ENCODE measurements around the gene MCM9. TPM values are rescaled to one million over a fixed set of nuclear protein-coding genes. Genes with fewer than 3 reads are reported as not detected.
A peak's percentile ranks its signal among the peaks of the same experiment; 100 is the strongest.

Gene MCM9
- total RNA-seq, 2 experiments from 2014 or later, result 18.4 to 21.3 TPM

DNA sequence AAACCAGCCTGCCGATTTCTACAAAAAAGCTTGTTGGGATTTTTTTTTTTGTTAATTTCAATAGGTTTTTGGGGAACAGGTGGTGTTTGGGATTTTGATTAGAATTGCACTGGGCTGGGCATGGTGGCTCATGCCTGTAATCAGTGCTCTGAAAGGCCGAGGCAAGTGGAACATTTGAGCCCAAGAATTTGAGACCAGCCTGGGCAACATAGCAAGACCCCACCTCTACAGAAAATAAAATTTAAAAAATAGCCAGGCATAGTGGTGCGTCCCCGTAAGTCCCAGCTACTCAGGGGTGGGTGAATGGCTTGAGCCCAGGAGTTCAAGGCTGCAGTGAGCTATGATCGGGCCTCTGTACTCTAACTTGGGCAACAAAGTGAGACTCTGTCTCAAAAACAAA is 81.6 kb downstream of the MCM9 start:
- CTCF ChIA-PET, result interaction anchor here (1.4 kb wide), 1 partner anchor 12 kb away, joined by 3 read pairs; no protein-coding TSS in a partner anchor

GRCh38 chr6:118844915-118845314 is 90.0 kb downstream of the MCM9 start:
- H3K4me1 Mint-ChIP-seq (ENCODE audit: low read depth), result peaks cover 39% of the 10 kb centered on the region
- CTCF ChIA-PET, result interaction anchor here (0.9 to 1.7 kb wide), 5 partner anchors 16 to 280 kb away, joined by 3 to 7 read pairs (median 4); no protein-coding TSS in a partner anchor
- no peak for DNase-seq
- POLR2A ChIA-PET, result interaction anchor here (0.9 to 1.7 kb wide), 5 partner anchors 13 to 70 kb away, joined by 3 to 5 read pairs (median 3); no protein-coding TSS in a partner anchor
- TF ChIP-seq CTCF (IDR thresholded peaks at IDR 0.05), result no peak
- no peaks in the 10 kb centered on the region for H3K27me3 Mint-ChIP-seq
- intact Hi-C loops (cut with micrococcal nuclease), result loop anchor here (2.0 kb wide), 1 partner anchor 50 kb away; the partner anchor contains the start of gene ASF1A
- peaks cover 19% of the 10 kb centered on the region for H3K36me3 Mint-ChIP-seq (ENCODE audit: low read depth)
- no peak overlapping the region for H3K4me3 Mint-ChIP-seq
- peaks cover 2% of the 10 kb centered on the region for H3K9me3 Mint-ChIP-seq
- ATAC-seq, result peak; percentile 64
- H3K27ac Mint-ChIP-seq, result peak overlapping the region; percentile 40

More for the DNA sequence above, 81.6 kb downstream of the MCM9 start:
- Mint-ChIP-seq H3K27me3 (no peaks in the 10 kb centered on the region), H3K4me1 (ENCODE audit: low read depth) (peaks cover 8% of the 10 kb centered on the region), H3K4me3 (no peak overlapping the region), H3K36me3 (ENCODE audit: low read depth) (peaks cover 10% of the 10 kb centered on the region), H3K27ac (no peak overlapping the region), H3K9me3 (no peaks in the 10 kb centered on the region)
- no peak for TF ChIP-seq CTCF (IDR thresholded peaks at IDR 0.05)
- ATAC-seq, result no peak
- intact Hi-C loops (cut with micrococcal nuclease), result no loop called here
- POLR2A ChIA-PET, result interaction anchor here (0.6 kb wide), 1 partner anchor 355 kb away, joined by 3 read pairs; no protein-coding TSS in a partner anchor
- no peak for DNase-seq

DNA sequence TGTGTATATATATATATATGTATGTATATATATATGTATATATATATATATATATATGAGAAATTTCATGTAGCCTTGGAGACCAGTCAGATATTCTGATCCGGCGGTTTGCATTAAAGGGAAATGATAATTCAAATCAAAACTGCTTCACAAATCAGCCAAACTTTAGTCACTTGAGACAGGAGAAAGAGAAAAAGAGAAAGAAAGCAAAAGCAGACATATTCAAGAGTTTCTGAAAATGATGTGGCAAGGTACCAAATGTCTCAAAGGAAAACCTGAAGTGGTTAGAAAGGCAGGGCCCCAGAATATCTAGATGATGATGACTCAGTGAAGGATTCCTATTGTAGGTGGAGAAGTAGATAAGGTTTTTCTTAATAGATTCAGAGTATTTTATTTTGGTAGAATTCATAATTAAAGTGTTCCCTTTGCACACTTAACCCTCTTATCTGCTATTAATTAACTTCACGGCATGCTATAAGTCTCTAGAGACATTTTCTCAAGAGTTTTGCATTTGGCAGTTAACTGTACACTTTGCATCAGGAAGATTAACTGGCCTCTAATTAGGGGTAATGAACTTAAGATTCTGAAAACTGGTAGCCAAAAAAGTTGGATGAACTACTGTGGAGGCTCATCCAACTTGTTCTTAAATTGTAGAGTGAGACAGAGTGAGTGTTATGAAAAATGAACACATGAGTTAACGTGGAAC is 91.1 kb downstream of the MCM9 start:
- Mint-ChIP-seq H3K27me3 (no peaks in the 10 kb centered on the region), H3K36me3 (ENCODE audit: low read depth) (peaks cover 27% of the 10 kb centered on the region), H3K4me3 (peak overlapping the region; percentile 21), H3K27ac (peak overlapping the region; percentile 58), H3K4me1 (ENCODE audit: low read depth) (peaks cover 39% of the 10 kb centered on the region), H3K9me3 (peaks cover 2% of the 10 kb centered on the region)
- ChIA-PET CTCF (no interaction called here), POLR2A (interaction anchor here (1.7 kb wide), 1 partner anchor 34 kb away, joined by 3 read pairs; no protein-coding TSS in a partner anchor)
- ATAC-seq (peak; percentile 85), DNase-seq (peak; percentile 53)
- intact Hi-C loops (cut with micrococcal nuclease), result loop anchor here (2.0 kb wide), 1 partner anchor 51 kb away; the partner anchor contains the start of gene ASF1A
- TF ChIP-seq CTCF (IDR thresholded peaks at IDR 0.05), result no peak

DNA sequence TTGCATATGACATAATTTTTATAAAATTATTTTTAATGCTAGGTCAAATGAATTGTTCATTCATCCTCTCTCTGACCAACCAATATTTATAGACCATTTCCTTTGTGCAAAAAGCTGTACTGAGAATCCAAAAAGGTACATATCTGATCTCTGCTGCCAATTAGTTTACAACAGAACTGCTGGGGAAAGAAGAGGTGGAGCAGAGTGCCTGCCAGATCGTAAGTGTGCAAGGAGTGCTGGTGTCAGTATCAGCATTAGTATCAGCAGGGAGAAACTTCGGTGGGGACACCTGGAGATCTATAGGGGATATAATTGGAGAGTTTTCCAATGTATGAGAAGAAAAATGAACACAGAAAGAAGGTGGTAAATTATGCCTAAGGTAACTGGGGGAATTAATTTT is 104.3 kb downstream of the MCM9 start:
- H3K9me3 Mint-ChIP-seq, result peaks cover 14% of the 10 kb centered on the region
- H3K27ac Mint-ChIP-seq, result no peak overlapping the region

More for the DNA sequence above, 104.3 kb downstream of the MCM9 start:
- Mint-ChIP-seq H3K4me3 (no peak overlapping the region), H3K36me3 (ENCODE audit: low read depth) (peaks cover 28% of the 10 kb centered on the region), H3K4me1 (ENCODE audit: low read depth) (peaks cover 16% of the 10 kb centered on the region), H3K27me3 (no peaks in the 10 kb centered on the region)
- intact Hi-C loops (cut with micrococcal nuclease), result no loop called here
- POLR2A ChIA-PET, result no interaction called here
- CTCF ChIA-PET, result no interaction called here
- no peak for DNase-seq
- no peak for TF ChIP-seq CTCF (IDR thresholded peaks at IDR 0.05)
- no peak for ATAC-seq

Measured in activated CD8-positive, alpha-beta T cell treated with anti-CD3 and anti-CD28 coated beads for 36 hours (primary cell).